ENCODE data around the gene SPAG17.

DNA sequence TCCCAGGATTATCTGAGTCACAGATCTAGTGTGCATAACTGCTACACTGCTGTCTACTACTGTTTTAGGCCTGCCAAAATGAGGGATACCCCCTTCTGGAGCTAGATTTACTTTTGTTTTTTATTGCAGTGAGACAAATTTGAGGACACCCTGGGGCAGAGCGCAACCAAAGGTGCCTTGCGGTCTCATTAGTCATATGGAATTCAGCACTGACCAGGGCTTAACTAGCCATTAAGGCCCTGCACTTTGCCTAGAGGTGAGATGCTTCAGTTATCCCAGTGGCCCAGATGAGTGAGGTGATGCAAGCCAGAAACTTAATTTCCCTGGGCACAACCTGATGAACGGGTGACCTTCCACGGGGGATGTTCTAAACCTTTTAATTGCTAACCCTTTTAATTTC is 998 bp upstream of the SPAG17 start:
- TF ChIP-seq, protein P1, sequence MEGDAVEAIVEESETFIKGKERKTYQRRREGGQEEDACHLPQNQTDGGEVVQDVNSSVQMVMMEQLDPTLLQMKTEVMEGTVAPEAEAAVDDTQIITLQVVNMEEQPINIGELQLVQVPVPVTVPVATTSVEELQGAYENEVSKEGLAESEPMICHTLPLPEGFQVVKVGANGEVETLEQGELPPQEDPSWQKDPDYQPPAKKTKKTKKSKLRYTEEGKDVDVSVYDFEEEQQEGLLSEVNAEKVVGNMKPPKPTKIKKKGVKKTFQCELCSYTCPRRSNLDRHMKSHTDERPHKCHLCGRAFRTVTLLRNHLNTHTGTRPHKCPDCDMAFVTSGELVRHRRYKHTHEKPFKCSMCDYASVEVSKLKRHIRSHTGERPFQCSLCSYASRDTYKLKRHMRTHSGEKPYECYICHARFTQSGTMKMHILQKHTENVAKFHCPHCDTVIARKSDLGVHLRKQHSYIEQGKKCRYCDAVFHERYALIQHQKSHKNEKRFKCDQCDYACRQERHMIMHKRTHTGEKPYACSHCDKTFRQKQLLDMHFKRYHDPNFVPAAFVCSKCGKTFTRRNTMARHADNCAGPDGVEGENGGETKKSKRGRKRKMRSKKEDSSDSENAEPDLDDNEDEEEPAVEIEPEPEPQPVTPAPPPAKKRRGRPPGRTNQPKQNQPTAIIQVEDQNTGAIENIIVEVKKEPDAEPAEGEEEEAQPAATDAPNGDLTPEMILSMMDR (conservative IDR thresholded peaks at IDR 0.05; ENCODE audit: low read depth, low read length): no peak
- no peak for TF ChIP-seq EZH2 (IDR thresholded peaks at IDR 0.05; ENCODE audit: borderline replicate concordance, low read depth, low read length, poor library complexity, severe bottlenecking)
